HG03521 (cell line): ENCODE results near the gene PAGE1.
"Not testable (repeated sequence)": the region's sequence is repeated elsewhere in the genome, so short reads cannot be mapped to it uniquely, and the experiment has no call there.

Source experiments
- ATAC-seq: cut with Tn5 transposase; IDR thresholded peaks from one replicate; pipeline ENCODE4 v1.9.1; 2021; ENCODE audit warnings: mild to moderate bottlenecking, moderate library complexity; ENCODE audit not compliant: unreplicated experiment

PAGE1 gene, protein sequence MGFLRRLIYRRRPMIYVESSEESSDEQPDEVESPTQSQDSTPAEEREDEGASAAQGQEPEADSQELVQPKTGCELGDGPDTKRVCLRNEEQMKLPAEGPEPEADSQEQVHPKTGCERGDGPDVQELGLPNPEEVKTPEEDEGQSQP

GRCh38 chrX:49695276-49696180 lies at the start of gene PAGE1:
Gene PAGE1 (minus strand): TSS chrX:49695984. CDS start chrX:49694770, 1,214 bp downstream.
- ATAC-seq = no peak

- ATAC-seq = not testable (repeated sequence)
Measured at GRCh38 chrX:49741501-49741900, 45.7 kb upstream of the PAGE1 start.

DNA sequence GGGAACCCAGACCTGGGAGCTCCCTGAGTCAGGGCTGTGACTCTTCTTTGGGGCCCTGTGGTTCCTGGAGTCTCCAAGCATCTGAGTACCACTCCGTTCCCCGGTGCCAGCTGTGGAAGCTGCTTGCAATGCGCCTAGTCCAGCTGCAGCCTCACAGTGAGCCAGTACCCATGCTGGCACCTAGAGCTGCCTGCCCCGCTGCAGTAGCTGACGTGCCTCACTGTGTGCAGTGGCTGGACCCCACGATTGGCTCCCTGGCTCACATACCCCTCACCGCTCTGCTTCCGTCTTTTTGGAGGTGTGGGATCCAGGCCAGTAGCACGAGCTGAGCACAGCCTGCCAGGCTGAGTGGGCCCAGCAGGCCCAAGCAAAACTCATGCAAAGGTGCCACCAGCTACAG lies 32.1 kb upstream of the PAGE1 start:
- ATAC-seq = no peak

DNA sequence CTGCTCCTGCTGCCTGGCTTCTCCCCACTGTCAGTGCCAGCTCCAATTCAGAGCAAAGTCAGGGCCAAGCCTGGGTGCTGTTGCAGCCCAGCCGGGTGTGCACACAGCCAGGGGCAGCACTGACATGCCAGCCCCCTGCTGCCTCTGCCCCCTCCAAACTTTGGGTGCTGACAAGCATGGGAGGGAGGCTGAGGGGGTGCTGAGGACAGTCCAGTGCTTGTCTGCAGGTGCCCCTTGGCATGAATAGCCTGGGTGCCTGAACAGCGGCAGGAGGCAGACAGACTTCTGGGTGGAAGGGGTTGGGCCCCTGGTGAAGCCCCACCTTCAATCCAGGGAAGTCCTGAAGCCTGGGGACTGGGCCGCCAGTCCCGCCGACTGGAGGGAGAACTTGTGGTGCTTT lies 31.2 kb upstream of the PAGE1 start:
- ATAC-seq = no peak

DNA sequence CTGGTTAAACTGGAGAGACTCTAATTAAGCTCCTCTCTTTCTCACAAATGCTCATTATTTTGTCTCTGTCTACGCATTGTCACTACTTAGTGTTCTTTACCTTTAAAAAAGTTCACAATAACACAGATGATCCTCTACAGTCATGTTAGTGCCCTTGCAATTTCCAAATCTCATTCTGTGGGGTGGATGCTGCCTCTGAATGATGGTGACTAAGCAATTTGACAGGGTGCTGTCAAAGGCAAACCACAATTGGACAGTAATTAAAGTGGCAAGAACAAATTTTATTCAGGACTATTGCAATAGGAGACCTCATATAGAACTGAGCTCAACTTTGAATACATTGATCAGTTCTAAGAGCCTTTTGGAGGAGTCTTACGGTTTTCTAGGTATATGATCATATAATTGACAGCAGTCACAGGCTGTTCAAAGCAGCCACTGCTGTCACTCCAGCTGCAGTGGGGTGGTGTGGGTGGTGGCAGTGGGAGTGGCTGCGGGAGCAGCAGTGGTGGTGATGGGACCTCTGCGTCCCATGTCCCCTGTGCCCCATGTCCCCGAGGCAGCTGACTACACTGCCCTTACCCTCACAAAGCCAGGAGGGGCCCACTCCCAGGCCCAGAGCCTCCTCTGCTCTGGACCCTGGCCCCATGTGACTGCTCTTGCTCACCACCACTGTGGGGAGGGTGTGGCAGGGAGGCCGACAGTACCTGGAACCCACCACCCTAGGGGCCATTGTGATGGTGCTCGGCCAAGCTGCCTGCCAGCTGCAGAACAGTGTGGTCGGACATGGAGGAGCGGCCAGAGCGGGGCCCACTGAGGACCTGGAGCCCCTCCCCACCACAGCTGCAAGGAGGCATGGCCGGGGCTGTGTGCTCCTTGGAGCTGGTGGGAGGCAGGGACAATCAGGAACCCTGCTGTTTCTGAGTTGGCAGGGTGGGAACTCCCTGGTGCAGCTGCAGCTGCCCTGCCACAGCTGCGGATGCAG lies 30.4 kb upstream of the PAGE1 start:
- no peak for ATAC-seq

GRCh38 chrX:49725401-49725800 lies 29.6 kb upstream of the PAGE1 start:
- no peak for ATAC-seq

DNA sequence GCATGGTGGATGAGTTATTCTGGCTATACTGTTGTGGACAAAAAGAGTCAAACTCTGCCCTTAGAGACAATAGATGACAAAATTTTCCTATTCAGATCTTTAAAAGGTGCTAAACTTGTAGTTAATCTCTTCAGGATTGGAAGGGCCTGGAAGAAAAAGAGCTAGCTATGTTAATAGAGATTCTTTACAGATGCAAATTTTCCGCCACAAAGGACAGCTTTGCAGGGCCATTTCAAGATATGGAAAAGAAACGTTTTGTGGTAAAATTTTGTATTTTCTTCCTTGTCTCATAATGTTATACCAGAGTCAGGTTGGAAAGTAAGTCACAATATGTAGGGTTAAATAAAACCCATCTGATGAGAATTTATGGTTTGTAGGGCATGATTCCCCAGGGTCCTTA lies 24.3 kb upstream of the PAGE1 start:
- ATAC-seq = not testable (repeated sequence)

DNA sequence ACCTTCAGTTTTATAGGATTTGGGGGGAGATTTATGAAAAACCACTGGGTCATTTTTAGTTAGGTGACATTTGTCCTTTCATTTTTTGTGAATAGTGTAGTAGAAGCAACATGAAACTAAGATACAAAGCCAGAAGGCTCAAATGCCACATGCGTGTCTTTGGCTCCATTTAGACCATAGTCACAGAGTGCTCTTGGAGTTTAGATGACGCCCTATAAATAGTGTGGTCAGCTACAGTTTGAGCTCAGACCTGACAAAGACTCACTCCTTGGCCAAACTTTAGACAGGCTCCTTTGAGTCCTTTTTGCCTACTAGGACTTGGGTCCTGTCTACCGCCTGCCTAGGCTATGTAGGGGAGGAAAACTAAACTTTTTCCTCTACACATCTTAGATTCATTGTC lies 16.8 kb upstream of the PAGE1 start:
- no peak for ATAC-seq

GRCh38 chrX:49710744-49711319 lies 15.0 kb upstream of the PAGE1 start:
- ATAC-seq = no peak

DNA sequence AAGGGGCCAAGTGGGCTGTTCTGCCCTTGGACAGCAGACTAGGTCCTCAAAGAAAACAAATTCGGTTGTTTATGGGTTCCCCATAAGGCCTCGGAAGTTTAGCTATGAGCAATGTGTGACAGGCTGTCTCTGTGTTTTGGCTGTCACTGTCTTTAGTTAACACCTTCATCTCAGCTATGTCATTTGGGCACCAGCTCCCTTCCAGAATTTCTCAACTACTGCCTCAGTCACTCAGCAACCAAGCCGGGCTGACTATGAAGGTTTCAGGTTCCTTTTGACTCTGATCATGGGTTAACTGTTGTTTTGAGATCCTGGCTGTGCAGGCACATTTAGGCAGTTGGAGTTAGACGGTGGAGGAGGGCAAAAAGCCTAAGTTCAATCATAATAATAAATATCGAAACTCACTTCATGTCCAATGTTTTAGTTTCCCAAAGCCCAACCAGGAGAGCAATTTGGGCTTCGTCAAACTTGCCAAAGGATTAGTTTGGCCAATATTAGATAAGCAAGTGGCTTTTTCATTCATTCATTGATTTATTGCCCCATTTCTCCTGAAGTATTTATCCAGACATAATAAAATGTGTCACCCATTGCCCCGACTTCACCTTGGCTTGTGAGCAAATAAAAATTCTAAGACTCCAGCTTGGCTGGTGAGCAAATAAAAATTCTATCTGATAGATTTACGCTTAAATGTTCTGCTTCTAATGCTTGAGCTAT lies 9.1 kb upstream of the PAGE1 start:
- no peak for ATAC-seq

DNA sequence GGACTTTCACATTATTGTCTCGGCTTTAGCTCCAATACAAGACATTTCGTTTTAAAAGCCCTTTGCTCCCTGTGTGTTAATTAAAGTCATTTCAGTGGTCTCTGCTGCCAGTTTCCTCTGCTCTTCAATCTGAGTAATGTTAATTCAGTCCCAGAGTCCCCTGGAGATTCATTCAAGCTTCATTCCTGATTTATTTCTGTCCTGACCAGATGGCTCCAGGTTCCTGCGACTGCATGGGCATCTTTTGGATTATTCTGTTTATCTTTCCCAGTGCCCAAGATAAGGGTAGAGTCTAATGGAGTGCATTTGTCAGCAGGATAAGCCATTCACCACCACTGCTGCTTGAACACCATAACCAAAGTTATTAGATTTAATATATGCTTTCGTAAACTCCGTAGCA lies 6.1 kb upstream of the PAGE1 start:
- no peak for ATAC-seq

DNA sequence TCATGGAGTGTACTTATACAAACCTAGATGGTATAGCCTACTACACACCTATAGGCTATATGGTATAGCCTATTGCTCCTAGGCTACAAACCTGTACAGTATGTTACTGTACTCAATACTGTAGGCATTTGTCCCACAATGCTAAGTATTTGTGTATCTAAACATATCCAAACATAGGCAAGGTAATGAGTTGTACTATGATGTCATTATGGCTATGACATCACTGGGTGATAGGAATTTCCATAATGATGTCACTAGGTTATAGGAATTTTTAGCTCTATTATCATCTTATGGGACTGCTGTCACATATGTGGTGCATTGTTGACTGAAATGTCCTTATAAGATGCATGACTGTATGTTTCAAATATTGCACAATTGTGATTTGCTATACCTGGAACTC lies 5.5 kb upstream of the PAGE1 start:
- no peak for ATAC-seq

GRCh38 chrX:49675075-49675719 lies 20.6 kb downstream of the PAGE1 start:
- no peak for ATAC-seq

GRCh38 chrX:49673394-49673793 lies 22.4 kb downstream of the PAGE1 start:
- ATAC-seq = no peak

GRCh38 chrX:49664824-49665223 lies 31.0 kb downstream of the PAGE1 start:
- ATAC-seq = no peak

GRCh38 chrX:49661881-49662280 lies 33.9 kb downstream of the PAGE1 start:
- no peak for ATAC-seq

- no peak for ATAC-seq
Measured at GRCh38 chrX:49659771-49660170, 36.0 kb downstream of the PAGE1 start.

GRCh38 chrX:49656533-49656932 lies 39.3 kb downstream of the PAGE1 start:
- no peak for ATAC-seq

DNA sequence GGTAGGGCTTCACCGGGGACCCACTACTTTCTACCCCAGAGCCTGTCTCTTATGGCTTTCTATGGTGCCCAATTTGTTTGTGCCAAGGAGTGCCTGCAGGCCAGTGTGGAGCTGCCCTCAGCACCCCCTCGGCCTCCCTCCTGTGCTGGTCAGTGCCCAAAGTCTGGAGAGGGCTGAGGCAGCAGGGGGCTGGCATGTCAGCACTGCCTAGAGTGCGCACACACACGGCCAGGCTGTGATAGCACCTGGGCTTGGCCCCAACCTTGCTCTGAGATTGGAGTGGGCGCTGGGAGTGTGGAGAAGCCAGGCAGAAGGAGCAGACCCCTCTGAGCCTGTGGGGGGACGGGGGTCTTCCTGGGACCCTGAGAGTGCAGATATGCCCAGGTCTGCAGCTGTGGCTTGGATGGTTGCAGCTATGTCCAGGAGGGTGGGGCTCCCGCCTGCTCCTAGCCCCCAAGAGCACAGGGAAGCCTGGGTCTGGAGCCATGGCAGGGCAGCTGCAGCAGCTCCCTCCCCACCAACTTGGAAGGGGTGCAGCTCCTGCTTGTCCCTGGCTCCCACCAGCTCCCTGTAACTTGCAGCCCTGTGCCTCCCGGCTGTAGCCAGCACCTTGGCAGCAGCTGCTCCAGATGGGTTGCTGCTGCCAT lies 50.7 kb downstream of the PAGE1 start:
- no peak for ATAC-seq
